ENCODE data around the gene ALDH18A1.

Gene ALDH18A1

DNA sequence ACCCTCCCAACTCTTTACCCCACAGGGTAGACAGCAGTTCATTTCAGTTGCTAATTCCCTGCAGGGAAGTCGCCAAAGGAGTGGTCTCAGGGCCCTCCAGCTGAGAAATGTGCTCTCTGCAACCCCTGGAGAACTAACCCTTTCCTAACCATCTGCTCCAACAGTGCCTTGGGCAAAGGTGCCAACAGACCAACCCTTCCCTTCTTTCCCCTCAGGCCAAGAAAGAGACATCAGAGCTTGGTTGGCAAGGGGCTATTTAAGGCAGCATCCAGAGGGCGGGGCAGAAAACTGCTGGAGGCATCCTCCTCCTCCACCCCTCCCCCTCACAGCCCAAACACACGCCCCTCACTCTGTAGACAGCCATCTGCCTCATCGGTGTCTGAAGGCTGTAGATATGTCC, 97.0 kb downstream of the ALDH18A1 start:
- Histone ChIP-seq H3K4me2 (ENCODE audit: low read length) (no peak overlapping the region), H3K9ac (ENCODE audit: low read length) (no peak overlapping the region), H4K20me1 (ENCODE audit: insufficient read depth, low read length) (no peaks in the 10 kb centered on the region), H3K9me3 (ENCODE audit: insufficient read depth, low read length) (no peaks in the 10 kb centered on the region), H3K4me3 (ENCODE audit: low read length) (no peak overlapping the region), H2AFZ (ENCODE audit: low read depth, low read length) (no peak overlapping the region), H3K27ac (ENCODE audit: low read length) (no peak overlapping the region), H3K4me1 (ENCODE audit: low read length) (0 out of 2 replicates have a peak, but pooled peaks cover 7% of the 10 kb centered on the region), H3K79me2 (ENCODE audit: low read length) (no peaks in the 10 kb centered on the region), H3K36me3 (replicated peaks; ENCODE audit: low read depth, low read length) (no peaks in the 10 kb centered on the region), H3K27me3 (ENCODE audit: low read depth, low read length) (0 out of 2 replicates have a peak, but pooled peaks cover 10% of the 10 kb centered on the region)
- TF ChIP-seq, protein P1, sequence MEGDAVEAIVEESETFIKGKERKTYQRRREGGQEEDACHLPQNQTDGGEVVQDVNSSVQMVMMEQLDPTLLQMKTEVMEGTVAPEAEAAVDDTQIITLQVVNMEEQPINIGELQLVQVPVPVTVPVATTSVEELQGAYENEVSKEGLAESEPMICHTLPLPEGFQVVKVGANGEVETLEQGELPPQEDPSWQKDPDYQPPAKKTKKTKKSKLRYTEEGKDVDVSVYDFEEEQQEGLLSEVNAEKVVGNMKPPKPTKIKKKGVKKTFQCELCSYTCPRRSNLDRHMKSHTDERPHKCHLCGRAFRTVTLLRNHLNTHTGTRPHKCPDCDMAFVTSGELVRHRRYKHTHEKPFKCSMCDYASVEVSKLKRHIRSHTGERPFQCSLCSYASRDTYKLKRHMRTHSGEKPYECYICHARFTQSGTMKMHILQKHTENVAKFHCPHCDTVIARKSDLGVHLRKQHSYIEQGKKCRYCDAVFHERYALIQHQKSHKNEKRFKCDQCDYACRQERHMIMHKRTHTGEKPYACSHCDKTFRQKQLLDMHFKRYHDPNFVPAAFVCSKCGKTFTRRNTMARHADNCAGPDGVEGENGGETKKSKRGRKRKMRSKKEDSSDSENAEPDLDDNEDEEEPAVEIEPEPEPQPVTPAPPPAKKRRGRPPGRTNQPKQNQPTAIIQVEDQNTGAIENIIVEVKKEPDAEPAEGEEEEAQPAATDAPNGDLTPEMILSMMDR (IDR thresholded peaks at IDR 0.05; ENCODE audit: low read depth, low read length), result no peak
- TF ChIP-seq EZH2phosphoT487 (IDR thresholded peaks at IDR 0.05; ENCODE audit: low read depth), result no peak

DNA sequence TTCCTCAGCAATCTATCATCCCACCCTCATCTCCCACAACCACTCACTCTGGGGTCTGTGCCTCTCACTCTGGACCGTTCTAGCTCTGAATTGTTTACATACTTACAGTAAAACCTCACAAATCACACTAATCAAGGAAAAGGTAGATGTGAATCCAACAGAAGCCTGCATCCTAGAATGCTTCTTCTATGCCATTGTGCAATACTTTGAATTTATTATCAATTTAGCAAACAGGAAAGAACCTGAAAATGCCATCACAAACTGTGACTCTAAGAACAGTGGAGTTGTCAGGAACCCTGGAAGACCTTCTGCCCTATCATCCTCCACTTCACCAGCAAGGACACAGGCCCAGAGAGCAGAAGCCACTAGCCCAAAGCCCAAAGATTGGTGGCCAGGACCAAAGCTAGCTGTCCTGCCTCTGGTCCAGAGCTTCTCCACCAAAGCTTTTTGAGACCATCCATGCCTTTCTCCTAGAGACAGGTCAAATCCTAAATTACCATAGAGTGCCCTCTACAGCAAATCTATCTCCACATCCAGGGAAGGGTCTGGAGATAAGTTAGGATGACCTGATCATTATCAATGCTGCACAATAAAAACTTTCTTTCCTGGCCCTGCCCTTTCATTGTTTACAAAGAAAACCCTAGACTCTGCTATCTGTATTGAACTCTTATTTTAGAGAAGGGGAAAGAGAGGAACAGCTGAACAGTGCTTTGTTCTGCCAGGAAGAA, 97.8 kb downstream of the ALDH18A1 start:
- Histone ChIP-seq H3K9me3 (ENCODE audit: insufficient read depth, low read length) (no peaks in the 10 kb centered on the region), H3K79me2 (ENCODE audit: low read length) (no peaks in the 10 kb centered on the region), H3K4me1 (ENCODE audit: low read length) (0 out of 2 replicates have a peak, but pooled peaks cover 7% of the 10 kb centered on the region), H3K4me3 (ENCODE audit: low read length) (no peak overlapping the region), H3K27ac (ENCODE audit: low read length) (no peak overlapping the region), H3K4me2 (ENCODE audit: low read length) (no peak overlapping the region), H2AFZ (ENCODE audit: low read depth, low read length) (no peak overlapping the region), H4K20me1 (ENCODE audit: insufficient read depth, low read length) (no peaks in the 10 kb centered on the region), H3K9ac (ENCODE audit: low read length) (no peak overlapping the region), H3K36me3 (replicated peaks; ENCODE audit: low read depth, low read length) (no peaks in the 10 kb centered on the region), H3K27me3 (ENCODE audit: low read depth, low read length) (0 out of 2 replicates have a peak, but pooled peaks cover 10% of the 10 kb centered on the region)
- TF ChIP-seq, protein P1 (IDR thresholded peaks at IDR 0.05; ENCODE audit: low read depth, low read length), result no peak
- TF ChIP-seq EZH2phosphoT487 (IDR thresholded peaks at IDR 0.05; ENCODE audit: low read depth), result no peak

DNA sequence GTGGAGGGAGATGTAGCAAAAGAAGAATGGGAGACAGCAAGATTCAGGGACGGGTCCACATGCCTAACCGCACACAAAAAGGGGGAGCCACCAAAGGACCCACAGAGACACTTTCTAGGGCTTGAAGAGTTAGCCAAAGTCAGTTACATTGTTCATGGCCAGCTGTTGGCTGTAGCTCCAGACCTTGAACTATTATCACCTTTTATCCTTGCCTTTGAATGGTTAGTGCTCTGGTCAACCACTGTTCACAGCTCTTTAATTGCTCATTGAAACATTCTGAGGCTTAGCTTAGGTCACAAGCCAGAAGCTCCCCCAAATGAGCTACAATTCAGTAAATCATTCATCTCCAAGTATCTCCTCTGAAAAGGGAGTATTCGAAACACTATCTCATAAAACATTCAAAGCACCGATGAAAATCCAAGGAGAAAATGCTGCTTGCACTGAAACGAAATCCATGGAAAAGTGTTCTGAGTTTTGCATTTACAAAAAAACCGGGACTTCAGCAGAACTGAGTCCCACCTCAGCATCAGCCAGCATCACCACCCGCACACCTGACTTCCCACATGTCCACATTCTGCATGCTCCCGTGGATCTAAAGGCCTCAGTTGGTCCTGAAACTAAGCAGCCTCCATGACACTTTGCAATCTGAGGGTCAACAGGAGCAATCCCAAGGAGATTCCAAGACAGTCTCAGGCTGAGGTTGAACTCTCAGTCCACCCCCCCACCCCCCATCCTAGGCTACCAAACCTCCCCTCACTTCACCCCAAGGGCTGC, 99.3 kb downstream of the ALDH18A1 start:
- Histone ChIP-seq H3K4me2 (ENCODE audit: low read length) (no peak overlapping the region), H3K4me1 (ENCODE audit: low read length) (0 out of 2 replicates have a peak, but pooled peaks cover 7% of the 10 kb centered on the region), H3K27me3 (ENCODE audit: low read depth, low read length) (0 out of 2 replicates have a peak, but pooled peaks cover 10% of the 10 kb centered on the region), H4K20me1 (ENCODE audit: insufficient read depth, low read length) (no peaks in the 10 kb centered on the region), H2AFZ (ENCODE audit: low read depth, low read length) (no peak overlapping the region), H3K9me3 (ENCODE audit: insufficient read depth, low read length) (no peaks in the 10 kb centered on the region), H3K4me3 (ENCODE audit: low read length) (no peak overlapping the region), H3K9ac (ENCODE audit: low read length) (no peak overlapping the region), H3K27ac (ENCODE audit: low read length) (no peak overlapping the region), H3K79me2 (ENCODE audit: low read length) (no peaks in the 10 kb centered on the region), H3K36me3 (replicated peaks; ENCODE audit: low read depth, low read length) (no peaks in the 10 kb centered on the region)
- TF ChIP-seq EZH2phosphoT487 (IDR thresholded peaks at IDR 0.05; ENCODE audit: low read depth), result no peak
- TF ChIP-seq, protein P1 (IDR thresholded peaks at IDR 0.05; ENCODE audit: low read depth, low read length), result no peak
